Duodenal mucosa (tissue), 2 donors: ENCODE data around the gene NOS1AP.

Experiments used
- H3K27ac ChIP-seq: one replicate; pipeline ENCODE4 v1.7.0; 2013; ENCODE audit warnings: low read depth, low read length
- H3K27me3 ChIP-seq, 2 donors: one replicate each; pipeline ENCODE4 v1.7.0; 2013; ENCODE audit warnings: low read length in 2 of 2, control low read depth in 1 of 2; ENCODE audit not compliant: insufficient read depth in 2 of 2, control insufficient read depth in 1 of 2
- H3K36me3 ChIP-seq, 2 donors: one replicate each; pipeline ENCODE4 v1.7.0; 2013; ENCODE audit warnings: low read length in 2 of 2, control low read depth in 1 of 2; ENCODE audit not compliant: insufficient read depth in 2 of 2, control insufficient read depth in 1 of 2
- H3K4me1 ChIP-seq, 2 donors: one replicate each; pipeline ENCODE4 v1.7.0; 2013; ENCODE audit warnings: low read length in 2 of 2, control low read depth in 1 of 2; ENCODE audit not compliant: insufficient read depth in 2 of 2, control insufficient read depth in 1 of 2
- H3K4me3 ChIP-seq, 2 donors: one replicate each; pipeline ENCODE4 v1.7.0; 2013; ENCODE audit warnings: low read length in 2 of 2, low read depth in 1 of 2
- H3K9ac ChIP-seq, 2 donors: one replicate each; pipeline ENCODE4 v1.7.0; 2013; ENCODE audit warnings: low read length in 2 of 2, low read depth in 1 of 2
- H3K9me3 ChIP-seq, 2 donors: one replicate each; pipeline ENCODE4 v1.7.0; 2013; ENCODE audit warnings: low read length in 2 of 2, control low read depth in 1 of 2; ENCODE audit not compliant: control insufficient read depth in 1 of 2

The NOS1AP gene

GRCh38 chr1:162391790-162392563, 322.5 kb downstream of the NOS1AP start:
- peaks cover 7 to 30% of the 10 kb centered on the region in 2 donors for H3K4me1 ChIP-seq
- H3K9ac ChIP-seq, result no peak overlapping the region
- H3K36me3 ChIP-seq, result no peaks in the 10 kb centered on the region
- H3K27me3 ChIP-seq, result no peaks in the 10 kb centered on the region
- H3K4me3 ChIP-seq, result no peak overlapping the region
- no peaks in the 10 kb centered on the region for H3K9me3 ChIP-seq
- no peak overlapping the region for H3K27ac ChIP-seq

- Histone ChIP-seq H3K36me3 (no peaks in the 10 kb centered on the region), H3K4me3 (no peak overlapping the region), H3K9me3 (no peaks in the 10 kb centered on the region), H3K27me3 (no peaks in the 10 kb centered on the region), H3K9ac (no peak overlapping the region), H3K4me1 (peaks cover 0 to 7% of the 10 kb centered on the region in 2 donors), H3K27ac (no peak overlapping the region)
Measured at GRCh38 chr1:162396201-162396906, 326.9 kb downstream of the NOS1AP start.

- Histone ChIP-seq H3K9me3 (no peaks in the 10 kb centered on the region), H3K4me1 (peaks cover 0 to under 1% of the 10 kb centered on the region in 2 donors), H3K4me3 (no peak overlapping the region), H3K36me3 (no peaks in the 10 kb centered on the region), H3K27me3 (no peaks in the 10 kb centered on the region), H3K9ac (no peak overlapping the region), H3K27ac (no peak overlapping the region)
Measured at GRCh38 chr1:162397039-162397448, 327.6 kb downstream of the NOS1AP start.

GRCh38 chr1:162397943-162398560, 328.6 kb downstream of the NOS1AP start:
- H3K9ac ChIP-seq, result no peak overlapping the region
- no peaks in the 10 kb centered on the region for H3K36me3 ChIP-seq
- no peak overlapping the region for H3K4me3 ChIP-seq
- no peak overlapping the region for H3K27ac ChIP-seq
- no peaks in the 10 kb centered on the region for H3K27me3 ChIP-seq
- H3K9me3 ChIP-seq, result no peaks in the 10 kb centered on the region
- no peaks in the 10 kb centered on the region for H3K4me1 ChIP-seq

- no peaks in the 10 kb centered on the region for H3K9me3 ChIP-seq
- H3K36me3 ChIP-seq, result no peaks in the 10 kb centered on the region
- H3K4me3 ChIP-seq, result no peak overlapping the region
- H3K27me3 ChIP-seq, result no peaks in the 10 kb centered on the region
- no peak overlapping the region for H3K9ac ChIP-seq
- no peaks in the 10 kb centered on the region for H3K4me1 ChIP-seq
- H3K27ac ChIP-seq, result no peak overlapping the region
Measured at GRCh38 chr1:162398999-162399580, 329.6 kb downstream of the NOS1AP start.

GRCh38 chr1:162400790-162401355, 331.4 kb downstream of the NOS1AP start:
- no peaks in the 10 kb centered on the region for H3K36me3 ChIP-seq
- H3K9ac ChIP-seq, result no peak overlapping the region
- H3K27ac ChIP-seq, result no peak overlapping the region
- no peaks in the 10 kb centered on the region for H3K4me1 ChIP-seq
- no peak overlapping the region for H3K4me3 ChIP-seq
- no peaks in the 10 kb centered on the region for H3K27me3 ChIP-seq
- H3K9me3 ChIP-seq, result no peaks in the 10 kb centered on the region

GRCh38 chr1:162404550-162405160, 335.2 kb downstream of the NOS1AP start:
- H3K4me3 ChIP-seq, result no peak overlapping the region
- no peaks in the 10 kb centered on the region for H3K9me3 ChIP-seq
- no peaks in the 10 kb centered on the region for H3K27me3 ChIP-seq
- H3K36me3 ChIP-seq, result no peaks in the 10 kb centered on the region
- no peak overlapping the region for H3K27ac ChIP-seq
- no peak overlapping the region for H3K9ac ChIP-seq
- no peaks in the 10 kb centered on the region for H3K4me1 ChIP-seq

- Histone ChIP-seq H3K9ac (no peak overlapping the region), H3K36me3 (no peaks in the 10 kb centered on the region), H3K4me1 (no peaks in the 10 kb centered on the region), H3K27me3 (no peaks in the 10 kb centered on the region), H3K9me3 (no peaks in the 10 kb centered on the region), H3K4me3 (no peak overlapping the region), H3K27ac (no peak overlapping the region)
Measured at GRCh38 chr1:162405800-162406199, 336.3 kb downstream of the NOS1AP start.

- Histone ChIP-seq H3K4me1 (no peaks in the 10 kb centered on the region), H3K36me3 (no peaks in the 10 kb centered on the region), H3K9me3 (no peaks in the 10 kb centered on the region)
Measured at GRCh38 chr1:162406811-162407210, 337.3 kb downstream of the NOS1AP start.

More at GRCh38 chr1:162406811-162407210, 337.3 kb downstream of the NOS1AP start:
- no peaks in the 10 kb centered on the region for H3K27me3 ChIP-seq
- no peak overlapping the region for H3K9ac ChIP-seq
- H3K27ac ChIP-seq, result no peak overlapping the region
- no peak overlapping the region for H3K4me3 ChIP-seq
